HL-60/S4 (cell line): Measurements from ENCODE around the gene CASR.

Experiments
- in situ Hi-C: fragments of 300-500 bp; cut with MboI; formaldehyde crosslinking; loops from 2 replicates; pipeline ENCODE4 v1.14.3; 2022; ENCODE audit warnings: low sequenced_read_pairs

Gene CASR

GRCh38 chr3:122299215-122299614, 115.7 kb downstream of the CASR start:
- in situ Hi-C loops, result no loop called here

GRCh38 chr3:122299872-122300460, 116.5 kb downstream of the CASR start:
- in situ Hi-C loops, result no loop called here

- in situ Hi-C loops, result no loop called here
Observed at GRCh38 chr3:122301063-122301462, 117.6 kb downstream of the CASR start.

DNA sequence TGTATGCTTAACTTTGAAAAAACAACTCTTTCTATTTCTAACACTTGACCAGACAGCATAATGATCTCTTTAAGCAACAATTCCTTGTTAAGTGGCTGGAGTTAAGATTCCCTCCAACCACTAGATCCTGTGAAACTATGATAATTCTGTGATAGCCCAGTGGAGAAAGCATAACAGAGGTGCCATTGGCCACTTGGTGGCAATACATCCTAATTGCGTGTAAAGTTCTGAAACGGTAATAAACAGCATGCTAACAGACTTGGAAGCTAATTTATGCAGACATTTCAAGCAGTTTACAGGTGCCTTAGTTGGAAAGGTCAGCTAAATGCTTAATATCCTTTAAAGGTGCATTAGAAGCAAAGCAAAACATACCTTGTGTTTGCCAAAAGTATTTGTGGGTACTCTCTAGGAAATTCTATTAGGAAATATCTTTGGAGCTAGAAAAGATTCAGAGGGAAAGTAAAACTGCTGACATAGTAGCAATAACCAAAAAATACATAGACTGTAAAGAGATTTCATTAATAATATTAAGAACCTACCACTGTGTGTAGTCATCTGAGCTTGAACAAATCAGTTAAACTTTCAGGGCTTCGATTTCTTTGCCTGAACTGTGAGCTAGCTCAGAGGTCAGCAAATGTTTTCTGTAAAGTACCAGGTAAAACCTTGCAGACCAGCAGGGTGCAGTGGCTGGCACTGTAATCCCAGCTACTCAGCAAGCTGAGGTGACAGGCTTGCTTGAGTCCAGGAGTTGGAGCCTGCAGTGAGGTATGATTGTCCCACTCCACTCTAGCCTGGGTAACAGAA, 122.6 kb downstream of the CASR start:
- in situ Hi-C loops, result no loop called here

- in situ Hi-C loops, result no loop called here
Observed at GRCh38 chr3:122306622-122306953, 123.1 kb downstream of the CASR start.

- in situ Hi-C loops, result no loop called here
Observed at GRCh38 chr3:122307094-122307687, 123.7 kb downstream of the CASR start.

- in situ Hi-C loops, result no loop called here
Observed at GRCh38 chr3:122307976-122308375, 124.5 kb downstream of the CASR start.

DNA sequence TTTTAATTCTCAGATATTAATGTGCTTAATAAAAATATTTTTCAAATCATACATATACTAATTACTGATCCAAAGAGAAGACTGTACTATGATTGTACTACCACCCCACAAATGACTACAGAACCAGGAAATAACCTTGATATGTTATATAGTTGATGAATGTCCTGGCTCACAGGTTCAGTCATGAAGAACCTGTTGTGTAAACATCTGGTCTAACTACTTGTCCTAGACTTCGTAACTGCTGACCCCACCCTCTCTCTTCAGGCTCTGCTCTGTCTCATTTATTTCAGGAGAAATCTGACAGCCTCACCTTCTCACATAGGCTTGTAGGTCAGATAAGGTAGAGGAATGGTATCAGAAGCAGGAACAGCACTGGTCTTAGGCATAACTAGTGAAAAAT, 126.9 kb downstream of the CASR start:
- in situ Hi-C loops, result no loop called here

DNA sequence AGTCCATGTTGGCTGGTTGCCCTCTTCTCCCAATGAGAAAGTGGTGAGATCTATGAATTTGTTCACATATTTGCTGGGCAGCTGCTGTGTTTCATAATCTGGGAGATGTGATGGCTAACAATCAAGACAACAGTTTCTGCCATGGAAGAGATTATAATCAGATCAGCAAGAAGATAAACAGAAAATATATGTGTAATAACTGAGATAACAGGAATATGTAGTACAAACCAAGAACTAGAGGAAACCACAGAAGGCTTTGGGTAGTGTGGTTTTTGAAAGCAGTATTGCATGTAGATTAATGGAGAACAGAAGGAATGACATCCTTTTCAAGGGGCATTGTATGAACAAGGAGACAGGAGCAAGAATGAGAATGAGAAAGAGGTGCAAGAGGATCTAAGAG, 129.4 kb downstream of the CASR start:
- in situ Hi-C loops, result no loop called here

DNA sequence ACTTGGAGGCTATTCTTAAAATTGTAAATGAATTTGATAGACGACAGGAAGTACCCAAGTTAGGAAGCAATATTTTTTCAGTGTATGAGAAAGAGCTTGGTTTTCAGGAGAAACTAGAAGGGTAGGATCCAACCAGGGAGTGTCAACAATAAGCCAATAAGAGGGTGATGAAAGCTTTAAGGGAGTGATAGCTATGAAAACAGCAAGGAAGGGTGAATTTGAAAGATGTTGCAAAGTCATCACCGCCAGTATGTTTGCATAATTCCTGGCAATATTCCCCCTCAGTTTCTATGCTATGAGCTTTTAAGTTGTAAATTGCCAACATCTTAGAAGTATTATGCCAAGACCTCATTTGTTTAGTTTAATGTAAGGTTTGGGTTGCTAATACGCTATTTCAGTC, 129.8 kb downstream of the CASR start:
- in situ Hi-C loops, result no loop called here

- in situ Hi-C loops, result no loop called here
Observed at GRCh38 chr3:122314228-122314876, 130.9 kb downstream of the CASR start.

GRCh38 chr3:122315619-122316018, 132.2 kb downstream of the CASR start:
- in situ Hi-C loops, result no loop called here

GRCh38 chr3:122316368-122316767, 132.9 kb downstream of the CASR start:
- in situ Hi-C loops, result no loop called here

- in situ Hi-C loops, result no loop called here
Observed at GRCh38 chr3:122318620-122319019, 135.2 kb downstream of the CASR start.

GRCh38 chr3:122322095-122323075, 138.9 kb downstream of the CASR start:
- in situ Hi-C loops, result no loop called here

DNA sequence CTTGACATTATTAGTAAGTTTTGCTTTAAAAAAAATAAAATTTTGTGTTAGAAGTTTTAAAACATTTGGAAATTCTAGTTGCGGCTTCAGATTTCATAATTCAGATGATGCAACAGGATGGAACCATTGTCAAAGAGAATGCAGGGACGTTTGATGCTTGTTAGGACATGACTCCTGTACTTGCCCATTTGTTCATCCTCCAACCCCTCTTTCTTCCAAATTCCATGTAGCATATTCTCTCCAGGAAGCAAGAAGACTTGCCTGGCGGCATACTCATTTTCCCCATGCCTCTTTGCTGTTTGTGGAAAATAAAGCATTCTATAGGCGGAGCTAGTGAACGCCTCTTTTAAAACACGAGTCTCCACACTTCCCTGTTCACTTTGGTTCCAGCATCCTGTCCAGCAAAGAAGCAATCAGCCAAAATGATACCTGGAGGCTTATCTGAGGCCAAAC, 141.4 kb downstream of the CASR start, which contains the start of gene CSTA:
Gene CSTA (plus strand): TSS at position 378 of the 453 bp plus-strand sequence. CDS start 45 bp downstream, at position 423.
- in situ Hi-C loops, result no loop called here

- in situ Hi-C loops, result no loop called here
Observed at GRCh38 chr3:122325769-122326168, 142.3 kb downstream of the CASR start.

DNA sequence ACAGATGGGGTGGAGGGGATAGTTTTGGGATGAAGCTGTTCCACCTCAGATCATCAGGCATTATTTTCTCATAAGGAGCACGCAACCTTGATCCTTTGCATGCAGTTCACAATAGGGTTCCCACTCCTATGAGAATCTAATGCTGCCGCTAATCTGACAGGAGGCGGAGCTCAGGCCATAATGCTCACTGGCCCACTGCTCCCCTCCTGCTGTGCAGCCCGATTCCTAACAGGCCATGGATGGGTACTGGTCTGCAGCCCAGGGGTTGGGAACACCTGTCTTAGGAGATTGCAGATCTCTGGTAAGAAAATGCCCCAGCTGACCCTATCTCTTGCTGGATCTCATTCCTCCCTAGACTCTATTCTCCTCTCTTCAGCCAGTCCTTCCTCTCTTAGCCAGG, 148.4 kb downstream of the CASR start:
- in situ Hi-C loops, result no loop called here

DNA sequence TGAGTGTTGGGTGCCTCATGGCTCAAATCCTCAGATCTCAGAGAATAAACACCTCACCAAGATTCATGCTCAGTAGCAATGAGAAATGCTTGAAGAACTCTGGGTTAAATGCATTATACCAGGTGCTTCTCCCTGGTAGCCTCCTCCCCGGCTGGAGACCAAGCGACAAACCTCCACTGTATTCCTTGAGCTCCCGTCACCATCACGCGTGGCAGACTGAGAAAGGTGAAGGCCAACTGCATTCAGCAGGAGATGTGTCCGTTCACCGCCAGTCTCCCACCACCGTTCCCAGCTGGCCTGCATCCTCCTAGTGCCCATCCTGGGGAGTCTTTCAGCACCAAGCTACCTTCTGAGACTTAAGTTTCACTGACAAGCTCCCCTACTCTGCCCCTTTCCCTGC, 149.1 kb downstream of the CASR start:
- in situ Hi-C loops, result no loop called here
